Endothelial cell of coronary artery (primary cell): Measurements from ENCODE around the gene PSME3IP1. TPM values are rescaled to one million over a fixed set of nuclear protein-coding genes. Genes with fewer than 3 reads are reported as not detected.

ENCODE experiments used
- total RNA-seq: library from RNA; depleted of rRNA; stranded (reverse); fragments of >200 nt; gene quantifications from 2 replicates; pipeline ENCODE4 v1.2.3, GENCODE V29; 2014

PSME3IP1 gene
- 59.7 and 77.9 TPM in 2 replicates for total RNA-seq

GRCh38 chr16:57185945-57186871, at the start of gene PSME3IP1, which contains the start of gene RSPRY1:
TSS of gene PSME3IP1 (minus strand) at chr16:57186039. CDS start at chr16:57173854, 12,185 bp downstream.
TSS of gene RSPRY1 (plus strand) at chr16:57186329. CDS start at chr16:57204659, 18,330 bp downstream.

Other genes starting within 250 kb of the PSME3IP1 start
- 0.19 and 0.90 TPM in 2 replicates for gene CETP, start 224.1 kb downstream of the PSME3IP1 start, total RNA-seq
- gene NLRC5, start 196.5 kb downstream of the PSME3IP1 start, total RNA-seq, result 13.5 and 21.5 TPM in 2 replicates
- 54.9 and 63.0 TPM in 2 replicates for gene CPNE2, start 93.5 kb downstream of the PSME3IP1 start, total RNA-seq
- 47.6 and 64.1 TPM in 2 replicates for gene RSPRY1, start 290 bp upstream of the PSME3IP1 start, total RNA-seq
- 52.5 and 72.0 TPM in 2 replicates for gene ARL2BP, start 59.2 kb upstream of the PSME3IP1 start, total RNA-seq
- 2.8 and 7.4 TPM in 2 replicates for gene PLLP, start 98.6 kb upstream of the PSME3IP1 start, total RNA-seq
- gene CCL22, start 172.7 kb upstream of the PSME3IP1 start, total RNA-seq, result not detected in 2 replicates
- gene CX3CL1, start 186.5 kb upstream of the PSME3IP1 start, total RNA-seq, result 2.2 and 5.8 TPM in 2 replicates
- gene CCL17, start 218.7 kb upstream of the PSME3IP1 start, total RNA-seq, result not detected in 2 replicates